NCI-H82 treated with DMSO at 0.1 percent for 48 hours (cell line): ENCODE results near the gene RIBC2.
A peak's percentile ranks its signal among the peaks of the same experiment; 100 is the strongest.
"Not testable (repeated sequence)": the region's sequence is repeated elsewhere in the genome, so short reads cannot be mapped to it uniquely, and the experiment has no call there.

Source experiments
- DNase-seq: peaks from one replicate; lab custom pipeline; 2025; ENCODE audit not compliant: unreplicated experiment; lab: John Stamatoyannopoulos, UW

Gene RIBC2

DNA sequence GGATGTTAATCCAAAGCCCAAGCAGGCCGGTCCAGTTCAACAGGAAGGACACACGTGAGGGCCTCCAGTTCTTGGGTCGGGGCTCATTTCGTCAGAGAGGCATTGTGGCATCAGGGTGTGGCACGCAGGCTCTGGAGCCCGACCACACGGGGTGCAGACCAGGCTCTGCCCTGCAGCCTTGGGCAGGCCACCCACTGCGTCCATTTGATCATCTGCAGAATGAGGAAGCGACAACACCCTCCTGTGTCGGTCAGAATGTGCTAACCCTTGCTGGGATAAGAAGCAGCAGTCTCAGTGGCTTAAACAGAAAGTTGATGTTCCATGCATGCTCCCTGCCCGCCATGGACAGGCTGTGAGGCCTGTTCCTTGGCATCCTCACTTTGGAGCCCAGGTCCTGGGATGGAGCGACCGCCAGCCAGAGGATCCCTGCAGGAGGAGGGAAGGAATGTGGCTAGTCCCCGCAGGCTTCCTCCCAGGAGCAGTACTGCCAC, 10.8 kb downstream of the RIBC2 start:
- no peak for DNase-seq

DNA sequence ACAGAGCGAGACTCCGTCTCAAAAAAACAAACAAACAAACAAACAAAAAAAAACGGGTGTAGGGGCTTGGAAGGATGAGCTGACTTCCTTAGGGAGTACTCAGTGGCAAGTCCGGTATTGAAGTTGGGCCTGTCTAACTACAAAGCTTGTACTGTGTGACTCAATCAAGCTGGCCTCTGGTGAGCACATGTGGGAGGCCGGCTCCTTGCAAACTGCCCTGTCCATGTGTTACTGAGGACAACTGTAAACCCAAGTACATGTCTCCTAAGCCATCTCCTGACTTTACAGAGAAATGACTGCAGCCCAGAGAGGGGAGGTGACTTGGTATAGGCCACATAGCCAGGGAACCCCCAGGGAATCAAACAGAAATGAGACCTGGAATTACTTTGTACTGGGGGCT, 11.6 kb downstream of the RIBC2 start:
- no peak for DNase-seq

GRCh38 chr22:45425531-45426265, 12.2 kb downstream of the RIBC2 start:
- no peak for DNase-seq

GRCh38 chr22:45426387-45426786, 12.9 kb downstream of the RIBC2 start:
- DNase-seq, result no peak

DNA sequence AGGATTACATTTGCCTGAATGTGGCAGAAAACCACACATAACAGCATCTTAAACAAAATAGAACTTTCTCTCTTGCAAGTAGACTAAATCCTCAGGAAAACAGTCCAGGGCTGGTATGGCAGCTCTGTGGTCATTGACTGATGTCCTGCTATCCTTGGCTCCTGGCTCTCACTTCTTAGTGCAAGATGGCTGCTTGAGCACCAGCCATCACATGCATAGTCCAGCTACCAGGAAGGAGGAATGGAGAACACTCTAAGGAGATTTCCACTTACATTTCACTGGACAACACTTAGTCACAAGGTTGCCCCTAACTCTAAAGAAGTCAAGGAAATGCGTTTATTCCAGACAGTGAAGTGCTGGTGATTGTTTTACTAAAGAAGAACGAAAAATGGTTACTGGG, 13.6 kb downstream of the RIBC2 start:
- DNase-seq, result no peak

GRCh38 chr22:45428391-45429385, 15.2 kb downstream of the RIBC2 start:
- no peak for DNase-seq

DNA sequence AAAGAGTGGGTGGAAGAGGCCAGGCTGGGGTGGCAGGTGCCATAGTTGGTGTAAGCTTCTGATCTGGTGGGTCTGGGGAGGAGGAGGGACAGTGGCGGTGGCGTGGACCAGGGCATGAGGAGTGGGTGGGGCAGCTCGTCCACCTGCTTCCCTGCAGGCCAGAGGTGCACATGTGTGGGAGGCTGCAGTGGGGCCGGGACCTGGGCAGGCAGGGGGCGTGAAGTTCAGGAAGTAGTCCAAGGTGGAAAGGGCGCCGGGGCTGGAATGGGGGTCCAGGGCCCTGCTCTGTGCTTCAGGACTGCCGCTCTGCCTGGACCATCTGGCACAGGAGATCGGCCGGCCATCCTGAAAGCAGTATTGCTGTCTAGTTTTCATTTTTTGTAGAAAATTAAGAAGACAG, 15.9 kb downstream of the RIBC2 start:
- no peak for DNase-seq

GRCh38 chr22:45429981-45430775, 16.7 kb downstream of the RIBC2 start:
- DNase-seq, result no peak

DNA sequence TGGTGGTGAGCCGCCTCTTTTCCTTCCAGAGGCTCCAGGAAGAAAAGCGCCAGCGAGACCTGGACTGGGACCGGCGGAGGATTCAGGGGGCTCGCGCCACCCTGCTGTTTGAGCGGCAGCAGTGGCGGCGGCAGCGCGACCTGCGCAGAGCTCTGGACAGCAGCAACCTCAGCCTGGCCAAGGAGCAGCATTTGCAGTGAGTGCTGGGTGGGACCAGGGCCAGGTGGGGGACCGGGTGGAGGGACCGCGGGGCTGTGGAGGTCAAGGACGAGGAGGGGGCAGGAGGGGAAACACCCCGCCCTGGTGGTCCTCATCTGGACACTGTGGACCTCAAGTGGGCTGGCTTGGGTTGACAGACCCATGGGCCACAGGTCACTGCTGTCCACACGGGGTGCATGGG, 17.4 kb downstream of the RIBC2 start:
- no peak for DNase-seq

DNA sequence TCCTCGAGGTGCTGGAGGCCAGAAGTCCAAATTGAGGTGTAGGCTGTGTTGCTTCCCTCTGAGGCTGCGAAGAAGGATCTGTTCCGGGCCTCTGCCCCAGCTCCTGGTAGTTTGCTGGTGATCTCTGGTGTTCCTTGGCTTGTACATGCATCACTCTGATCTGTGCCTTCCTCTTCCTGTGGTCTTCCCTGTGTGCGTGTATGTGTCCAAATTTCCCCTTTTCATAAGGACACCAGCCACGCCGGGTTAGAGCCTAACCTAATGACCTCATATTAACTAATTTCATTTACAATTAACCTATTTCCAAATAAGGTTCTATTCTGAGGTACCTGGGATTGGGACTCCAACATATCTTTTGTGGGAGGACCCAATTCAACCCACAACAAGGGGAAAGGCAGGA, 21.5 kb downstream of the RIBC2 start:
- DNase-seq, result no peak

DNA sequence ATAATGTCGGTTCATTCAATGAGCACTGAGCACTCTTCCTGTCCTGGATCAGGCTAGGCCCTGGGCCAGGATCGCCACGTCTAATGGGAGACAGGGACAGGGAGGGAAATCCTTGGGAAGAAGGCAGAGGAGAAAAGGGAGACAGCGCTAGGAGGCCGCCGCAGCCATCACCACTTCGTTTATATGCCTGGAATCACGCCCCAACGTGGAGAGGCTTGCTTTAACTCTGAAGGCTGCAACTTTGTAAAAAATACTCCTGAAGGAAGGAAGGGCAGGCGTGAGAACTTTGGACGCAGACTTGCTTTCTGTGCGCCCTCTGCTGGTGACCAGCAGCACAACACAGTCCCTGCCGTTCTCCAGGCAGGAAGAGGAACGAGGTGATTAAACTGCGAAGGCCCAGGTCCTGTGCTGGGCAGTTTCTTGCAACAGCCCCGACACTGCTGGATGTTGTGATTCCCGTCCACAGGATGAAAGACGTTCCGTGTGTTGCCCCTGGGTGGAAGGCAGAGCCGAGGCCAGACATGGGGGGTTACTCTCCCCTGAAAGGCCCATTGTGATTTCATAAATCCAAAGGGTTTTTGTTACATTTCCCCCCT, 22.1 kb downstream of the RIBC2 start:
- peak; percentile 12 for DNase-seq

- not testable (repeated sequence) for DNase-seq
These were observed 23.5 kb downstream of the RIBC2 start for GRCh38 chr22:45436871-45437517.

- DNase-seq, result no peak
These were observed 24.8 kb downstream of the RIBC2 start for GRCh38 chr22:45438336-45438735.

- not testable (repeated sequence) for DNase-seq
These were observed 27.2 kb downstream of the RIBC2 start for GRCh38 chr22:45440688-45441087.

DNA sequence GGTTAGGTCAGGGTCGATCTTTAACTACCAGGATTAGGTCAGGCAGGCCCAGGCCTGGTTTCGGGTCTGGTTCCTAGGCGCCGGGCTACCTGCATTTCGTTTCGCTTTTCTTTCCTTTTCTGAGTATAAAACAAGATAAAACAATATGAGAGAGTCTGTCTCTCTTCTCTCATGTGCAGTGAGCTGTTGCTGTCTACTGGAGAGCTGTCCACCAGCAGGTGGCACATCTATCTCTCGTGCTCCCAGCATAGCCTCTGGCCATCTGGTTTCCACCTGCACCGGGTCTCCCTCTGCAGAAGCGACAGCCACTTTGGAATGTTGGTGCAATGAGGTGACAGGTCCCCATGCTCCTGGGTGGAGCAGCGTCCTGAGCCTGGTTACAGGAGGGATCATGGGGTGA, 27.6 kb downstream of the RIBC2 start:
- no peak for DNase-seq

DNA sequence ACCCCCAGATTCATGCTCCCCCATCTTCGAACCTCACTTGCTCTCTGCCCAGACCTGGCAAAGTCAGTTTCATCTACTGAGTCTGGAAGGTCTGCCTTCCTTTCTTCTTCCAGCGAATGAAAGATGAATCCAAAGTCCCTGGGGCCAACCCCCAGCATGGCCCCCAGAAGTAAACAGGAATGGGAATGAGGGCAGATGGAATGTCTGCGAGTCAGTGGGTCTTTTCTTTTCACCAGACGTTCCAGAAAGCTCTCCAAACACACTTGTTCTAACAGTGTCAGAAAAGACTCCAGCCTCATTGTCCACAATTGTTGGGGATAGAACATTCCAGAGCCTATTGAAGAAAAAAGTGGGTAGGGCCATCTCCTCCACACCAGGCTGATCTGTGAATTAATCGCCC, 28.6 kb downstream of the RIBC2 start:
- DNase-seq, result no peak

DNA sequence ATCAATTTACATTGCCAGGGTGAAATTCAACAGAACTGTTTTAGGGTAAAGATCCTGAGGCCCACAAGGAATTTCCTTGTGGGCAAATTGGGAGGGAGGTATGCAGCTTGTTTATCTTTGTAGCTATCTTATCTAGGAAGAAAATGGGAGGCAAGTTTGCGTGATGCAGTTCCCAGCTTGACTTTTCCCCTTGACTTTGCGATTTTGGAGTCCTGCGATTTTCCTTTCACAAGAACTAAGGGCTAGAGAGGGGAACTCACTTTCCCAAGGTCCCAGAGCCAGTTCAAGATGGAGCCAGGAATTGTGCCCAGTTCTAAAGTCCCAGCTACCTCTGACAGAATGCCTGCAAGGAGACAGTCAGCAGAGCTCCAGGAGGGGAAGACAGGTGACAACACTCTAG, 30.7 kb downstream of the RIBC2 start:
- no peak for DNase-seq

GRCh38 chr22:45445031-45445710, 31.7 kb downstream of the RIBC2 start:
- DNase-seq, result no peak

DNA sequence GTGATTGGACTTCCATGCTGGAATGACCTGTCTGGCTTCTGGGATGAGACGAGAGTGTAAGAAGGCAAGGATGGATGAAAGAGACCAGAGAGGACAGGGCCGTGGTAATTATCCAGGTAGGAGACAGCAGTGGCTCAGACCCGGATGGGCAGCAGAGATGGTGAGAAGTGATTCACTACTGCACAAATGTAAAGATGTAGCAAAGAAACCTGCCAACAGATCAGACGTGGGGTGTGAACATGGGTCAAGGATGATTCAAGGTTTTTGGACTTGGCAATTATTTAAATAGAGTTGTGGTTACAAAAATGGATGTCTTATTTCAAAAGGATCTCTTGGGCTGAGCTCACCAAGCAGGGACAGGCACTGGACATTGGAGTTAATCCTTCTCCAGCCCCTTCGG, 32.7 kb downstream of the RIBC2 start:
- no peak for DNase-seq

GRCh38 chr22:45447596-45447995, 34.1 kb downstream of the RIBC2 start:
- not testable (repeated sequence) for DNase-seq
